GM12892 (cell line): ENCODE data around the gene FAM240A.

ENCODE experiments used
- POLR2A ChIP-seq: IDR thresholded peaks from 2 replicates; pipeline ENCODE4 v1.6.1; 2011; ENCODE audit warnings: low read depth, low read length, control low read depth
- POLR2AphosphoS5 ChIP-seq: IDR thresholded peaks from 2 replicates; pipeline ENCODE4 v1.6.1; 2011; ENCODE audit warnings: low read depth, low read length, control low read depth

DNA sequence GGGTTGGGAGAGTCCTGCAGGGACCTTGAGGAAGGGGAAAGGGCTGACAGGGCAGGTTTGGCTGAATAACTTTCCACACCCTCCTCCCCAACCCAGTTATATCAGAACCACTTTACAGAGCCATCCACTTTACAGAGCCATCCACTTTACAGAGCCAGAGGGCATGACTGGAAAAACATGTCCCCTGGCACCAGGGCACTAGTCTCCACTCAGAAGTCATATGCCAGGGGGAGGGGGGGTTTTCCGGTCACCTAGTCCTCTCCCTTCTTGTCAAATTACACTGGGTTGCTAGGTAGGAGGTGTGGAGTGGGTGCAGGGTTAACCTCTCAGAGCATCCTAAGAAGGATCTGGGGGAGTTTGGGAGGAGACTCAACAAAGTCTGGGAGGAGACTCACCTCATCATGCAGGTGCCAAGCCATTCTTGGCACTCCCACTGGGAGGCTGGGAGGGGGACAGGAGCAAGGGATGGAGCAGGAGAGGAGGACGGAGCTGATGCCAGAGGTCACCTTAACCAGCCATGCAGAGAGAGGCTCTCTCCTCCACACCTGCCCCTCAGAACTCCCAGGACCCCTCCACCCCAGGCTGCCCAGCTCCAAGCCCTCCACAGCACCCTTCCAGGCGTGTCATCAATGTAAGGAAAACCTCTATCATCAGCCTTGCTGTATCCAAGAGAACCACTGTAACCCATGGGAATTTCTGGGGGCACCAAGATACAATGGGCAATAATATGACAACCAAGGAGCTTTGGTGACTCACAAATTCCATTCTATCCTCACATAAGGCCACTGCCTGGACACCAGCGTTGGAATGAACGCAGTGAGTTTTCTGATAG, 47.9 kb upstream of the FAM240A start:
- no peak for TF ChIP-seq POLR2AphosphoS5
- no peak for TF ChIP-seq POLR2A
